ENCODE results near the gene ST8SIA1. TPM values are rescaled to one million over a fixed set of nuclear protein-coding genes. Genes with fewer than 3 reads are reported as not detected.

Gene ST8SIA1
- total and polyA plus RNA-seq, 2 of the 8 experiments (the other 6 are each of a cell fraction or from before 2014, with no cell fraction given): 1.9 to 4.4 TPM

DNA sequence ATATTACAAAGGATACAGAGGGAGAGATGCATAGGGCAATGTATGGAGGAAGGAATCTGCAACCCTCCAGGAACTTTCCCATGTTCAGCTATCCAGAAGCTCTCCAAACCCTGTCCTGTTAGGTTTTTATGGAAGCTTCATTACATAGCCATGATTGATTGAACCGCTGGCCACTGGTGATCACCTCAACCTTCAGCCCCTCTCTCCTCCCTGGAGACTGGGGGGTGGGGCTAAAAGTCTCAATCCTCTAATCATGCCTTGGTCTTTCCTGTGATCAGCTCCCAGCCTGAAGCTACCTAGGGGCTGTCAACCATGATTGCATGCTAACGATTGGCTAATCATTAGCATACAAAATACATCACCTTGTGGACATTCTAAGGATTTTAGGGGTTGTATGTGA is 123.4 kb downstream of the ST8SIA1 start (continued):
- TF ChIP-seq CHD7 (IDR thresholded peaks at IDR 0.05; ENCODE audit: insufficient replicate concordance, low read length): no peak
- TF ChIP-seq TEAD4 (IDR thresholded peaks at IDR 0.05; ENCODE audit: low read depth, low read length): no peak
- TF ChIP-seq RBBP5 (IDR thresholded peaks at IDR 0.05; ENCODE audit: borderline replicate concordance, low read depth, low read length): no peak
- no peak for TF ChIP-seq ATF3 (IDR thresholded peaks at IDR 0.05; ENCODE audit: insufficient read depth, low read depth, low read length)
- TF ChIP-seq TAF1 (IDR thresholded peaks at IDR 0.05; ENCODE audit: low read depth, low read length): no peak
- TF ChIP-seq HDAC2 (IDR thresholded peaks at IDR 0.05; ENCODE audit: borderline replicate concordance in 1 of 2, low read depth in 2 of 2, low read length in 2 of 2): no peak
- TF ChIP-seq SP4 (IDR thresholded peaks at IDR 0.05; ENCODE audit: low read length): no peak
- TF ChIP-seq CTBP2 (IDR thresholded peaks at IDR 0.05; ENCODE audit: borderline replicate concordance, insufficient read depth, insufficient read length, low read length): no peak
- no peak for TF ChIP-seq CREB1 (IDR thresholded peaks at IDR 0.05)
- no peak for TF ChIP-seq MAX (IDR thresholded peaks at IDR 0.05)
- no peak for TF ChIP-seq TBP (IDR thresholded peaks at IDR 0.05; ENCODE audit: low read depth, low read length)
